ENCODE measurements around the gene SGCA. TPM values are rescaled to one million over a fixed set of nuclear protein-coding genes. Genes with fewer than 3 reads are reported as not detected.

The SGCA gene
- total and polyA plus RNA-seq, 8 donors = 3.2 to 18.5 (median 5.6) TPM

DNA sequence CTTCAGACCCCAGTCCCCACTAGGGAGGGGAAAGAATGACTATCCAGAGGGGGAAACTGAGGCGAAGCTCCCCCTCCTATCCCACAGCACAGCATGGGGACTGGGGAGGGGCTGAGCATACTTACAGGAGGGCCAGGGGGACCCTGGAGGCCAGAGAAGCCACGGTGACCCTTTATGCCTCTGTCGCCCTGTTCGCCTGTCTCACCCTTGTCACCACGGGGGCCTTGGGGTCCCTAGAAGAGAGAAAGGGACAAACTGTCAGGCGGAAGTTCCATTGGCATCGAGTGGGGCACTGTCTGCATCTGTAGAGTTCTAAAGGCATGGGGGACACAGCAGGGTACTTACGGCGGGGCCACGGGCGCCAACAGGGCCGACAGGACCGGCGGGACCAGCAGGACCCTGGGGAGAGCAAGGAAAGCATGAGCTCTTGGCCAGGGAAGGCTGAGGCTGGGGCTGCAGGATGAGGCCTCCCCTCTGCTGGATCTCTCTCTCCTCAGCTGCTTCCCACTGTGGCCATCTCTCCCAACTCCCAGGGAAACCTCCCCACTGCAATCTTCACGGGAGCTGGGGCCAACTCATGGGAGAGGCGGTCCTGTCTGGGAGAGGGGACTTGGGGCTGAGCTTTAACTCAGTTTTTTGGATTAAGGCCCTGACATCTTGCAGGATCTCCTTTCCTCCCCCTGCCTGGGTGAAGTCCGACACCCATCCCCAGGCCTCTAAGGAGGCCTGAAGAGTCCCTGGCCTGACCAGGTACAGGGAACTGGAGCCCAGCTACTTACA, 22.1 kb downstream of the SGCA start:
- H3K9me3 ChIP-seq = no peaks in the 10 kb centered on the region
- no peaks in the 10 kb centered on the region for H3K27me3 ChIP-seq
- intact Hi-C loops (cut with DNase I) = no loop called here
- peaks cover 0 to 68% of the 10 kb centered on the region in 2 donors for H3K36me3 ChIP-seq
- no peak for ATAC-seq
- H3K4me1 ChIP-seq = peaks cover 0 to 21% of the 10 kb centered on the region in 2 donors
- H3K4me3 ChIP-seq = no peak overlapping the region
- H3K27ac ChIP-seq = peak overlapping the region in 1 of 2 donors; percentile 59
- DNase-seq = peak in 1 of 4 donors; percentile 50
- TF ChIP-seq, protein P1, sequence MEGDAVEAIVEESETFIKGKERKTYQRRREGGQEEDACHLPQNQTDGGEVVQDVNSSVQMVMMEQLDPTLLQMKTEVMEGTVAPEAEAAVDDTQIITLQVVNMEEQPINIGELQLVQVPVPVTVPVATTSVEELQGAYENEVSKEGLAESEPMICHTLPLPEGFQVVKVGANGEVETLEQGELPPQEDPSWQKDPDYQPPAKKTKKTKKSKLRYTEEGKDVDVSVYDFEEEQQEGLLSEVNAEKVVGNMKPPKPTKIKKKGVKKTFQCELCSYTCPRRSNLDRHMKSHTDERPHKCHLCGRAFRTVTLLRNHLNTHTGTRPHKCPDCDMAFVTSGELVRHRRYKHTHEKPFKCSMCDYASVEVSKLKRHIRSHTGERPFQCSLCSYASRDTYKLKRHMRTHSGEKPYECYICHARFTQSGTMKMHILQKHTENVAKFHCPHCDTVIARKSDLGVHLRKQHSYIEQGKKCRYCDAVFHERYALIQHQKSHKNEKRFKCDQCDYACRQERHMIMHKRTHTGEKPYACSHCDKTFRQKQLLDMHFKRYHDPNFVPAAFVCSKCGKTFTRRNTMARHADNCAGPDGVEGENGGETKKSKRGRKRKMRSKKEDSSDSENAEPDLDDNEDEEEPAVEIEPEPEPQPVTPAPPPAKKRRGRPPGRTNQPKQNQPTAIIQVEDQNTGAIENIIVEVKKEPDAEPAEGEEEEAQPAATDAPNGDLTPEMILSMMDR (IDR thresholded peaks at IDR 0.05) = no peak

DNA sequence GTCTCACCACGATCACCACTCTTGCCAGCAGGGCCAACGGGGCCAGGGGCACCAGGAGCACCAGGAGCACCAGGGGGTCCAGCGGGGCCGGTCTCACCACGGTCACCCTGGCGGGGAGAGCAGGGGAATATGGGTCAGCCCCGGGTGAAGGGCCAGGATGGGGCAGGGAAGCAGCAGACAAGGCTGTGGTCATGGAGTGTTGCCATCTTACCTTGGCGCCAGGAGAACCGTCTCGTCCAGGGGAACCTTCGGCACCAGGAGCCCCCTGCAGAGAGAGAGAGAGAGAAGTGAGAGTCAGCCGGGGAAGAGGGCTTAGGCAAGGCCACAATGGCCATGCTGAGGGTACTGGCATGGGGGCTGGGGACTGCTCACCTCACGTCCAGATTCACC, 22.7 kb downstream of the SGCA start:
- no peak for ATAC-seq
- Histone ChIP-seq H3K4me3 (no peak overlapping the region), H3K4me1 (peaks cover 0 to 15% of the 10 kb centered on the region in 2 donors), H3K27me3 (no peaks in the 10 kb centered on the region), H3K27ac (peak overlapping the region in 1 of 2 donors; percentile 59), H3K36me3 (peaks cover 0 to 68% of the 10 kb centered on the region in 2 donors), H3K9me3 (no peaks in the 10 kb centered on the region)
- no peak for DNase-seq
- intact Hi-C loops (cut with DNase I) = no loop called here
- TF ChIP-seq, protein P1 (IDR thresholded peaks at IDR 0.05) = no peak

DNA sequence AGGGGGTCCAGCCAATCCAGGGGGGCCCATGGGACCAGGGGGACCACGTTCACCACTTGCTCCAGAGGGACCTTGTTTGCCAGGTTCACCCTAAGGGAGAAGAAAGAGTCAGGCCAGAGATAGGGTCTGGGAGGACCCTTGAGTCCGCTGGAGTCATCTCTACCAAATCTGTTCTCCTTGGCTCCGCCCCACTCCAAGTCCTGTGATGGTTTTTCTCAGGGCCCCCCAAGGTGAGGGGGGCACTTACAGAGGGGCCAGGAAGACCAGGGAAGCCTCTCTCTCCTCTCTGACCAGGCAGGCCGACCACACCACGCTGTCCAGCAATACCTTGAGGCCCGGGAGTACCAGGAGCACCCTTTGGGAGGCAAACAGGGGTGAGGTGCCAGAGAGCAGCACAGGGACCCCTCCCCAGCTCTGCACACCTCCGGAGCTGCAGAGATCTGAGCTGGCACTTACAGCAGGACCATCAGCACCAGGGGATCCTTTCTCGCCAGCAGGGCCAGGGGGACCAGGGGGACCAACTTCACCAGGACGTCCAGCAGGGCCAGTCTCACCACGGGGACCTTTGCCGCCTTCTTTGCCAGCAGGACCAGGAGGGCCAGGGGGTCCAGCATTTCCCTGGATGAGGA, 23.2 kb downstream of the SGCA start:
- ATAC-seq (no peak), DNase-seq (no peak)
- no peaks in the 10 kb centered on the region for H3K9me3 ChIP-seq
- intact Hi-C loops (cut with DNase I) = no loop called here
- TF ChIP-seq, protein P1 (IDR thresholded peaks at IDR 0.05) = no peak
- no peak overlapping the region for H3K4me3 ChIP-seq
- H3K36me3 ChIP-seq = peaks cover 0 to 73% of the 10 kb centered on the region in 2 donors
- no peaks in the 10 kb centered on the region for H3K27me3 ChIP-seq
- peaks cover 0 to 10% of the 10 kb centered on the region in 2 donors for H3K4me1 ChIP-seq
- H3K27ac ChIP-seq = peak overlapping the region in 1 of 2 donors; percentile 59

DNA sequence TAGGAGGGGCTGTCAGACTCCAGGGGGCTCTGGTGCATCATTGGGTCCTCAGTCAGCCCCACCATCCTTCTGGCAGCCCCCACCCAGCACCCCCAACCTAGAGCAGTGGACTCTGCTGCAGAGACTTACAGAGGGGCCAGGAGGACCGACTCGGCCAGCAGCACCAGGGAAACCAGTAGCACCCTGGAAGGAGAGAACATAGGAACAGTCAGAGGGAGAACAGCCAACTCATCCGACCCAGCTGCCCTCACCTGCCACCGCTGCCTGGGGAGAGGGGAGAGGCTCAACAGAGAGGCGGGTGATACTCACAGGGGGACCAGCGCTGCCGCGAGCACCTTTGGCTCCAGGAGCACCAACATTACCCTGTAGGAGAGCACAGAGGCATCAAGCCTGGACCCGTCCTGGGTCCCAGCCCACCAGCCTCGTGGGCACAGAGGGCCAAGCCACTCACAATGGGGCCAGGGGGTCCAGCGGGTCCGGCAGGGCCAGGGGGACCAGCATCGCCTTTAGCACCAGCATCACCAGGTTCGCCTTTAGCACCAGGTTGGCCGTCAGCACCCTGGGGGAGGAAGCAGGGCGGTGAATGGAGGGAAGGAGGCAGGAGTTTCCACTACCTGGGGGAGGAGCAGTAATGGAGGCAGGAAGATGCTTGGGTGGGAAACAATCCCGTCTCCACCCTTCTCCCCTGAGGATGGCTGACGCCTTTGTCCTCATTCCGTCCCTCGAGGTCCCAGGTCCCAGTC, 23.9 kb downstream of the SGCA start:
- Histone ChIP-seq H3K27ac (peak overlapping the region in 1 of 2 donors; percentile 59), H3K27me3 (no peaks in the 10 kb centered on the region), H3K36me3 (peaks cover 0 to 77% of the 10 kb centered on the region in 2 donors), H3K4me1 (peaks cover 0 to 4% of the 10 kb centered on the region in 2 donors), H3K9me3 (no peaks in the 10 kb centered on the region), H3K4me3 (no peak overlapping the region)
- TF ChIP-seq, protein P1 (IDR thresholded peaks at IDR 0.05) = no peak
- DNase-seq (peak in 1 of 4 donors; percentile 67), ATAC-seq (no peak)
- intact Hi-C loops (cut with DNase I) = no loop called here

DNA sequence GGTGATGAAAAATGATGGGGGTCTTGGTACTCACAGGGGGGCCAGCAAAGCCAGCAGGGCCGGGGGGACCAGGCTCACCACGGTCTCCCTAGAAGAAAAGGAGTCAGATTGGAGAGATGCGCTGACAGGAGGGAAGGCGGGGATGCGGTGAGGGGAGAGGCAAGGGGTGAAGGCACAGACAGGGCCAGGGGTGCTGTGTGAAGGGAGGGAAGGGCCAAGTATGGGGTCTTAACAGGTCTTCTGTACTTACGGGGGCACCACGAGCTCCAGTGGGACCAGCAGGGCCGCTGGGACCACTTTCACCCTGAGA, 24.4 kb downstream of the SGCA start:
- H3K4me1 ChIP-seq = no peaks in the 10 kb centered on the region

More for the DNA sequence above, 24.4 kb downstream of the SGCA start:
- ATAC-seq (no peak), DNase-seq (peak in 1 of 4 donors; percentile 51)
- intact Hi-C loops (cut with DNase I) = no loop called here
- H3K27ac ChIP-seq = peak overlapping the region in 1 of 2 donors; percentile 19
- H3K36me3 ChIP-seq = peaks cover 0 to 81% of the 10 kb centered on the region in 2 donors
- no peaks in the 10 kb centered on the region for H3K9me3 ChIP-seq
- no peaks in the 10 kb centered on the region for H3K27me3 ChIP-seq
- no peak overlapping the region for H3K4me3 ChIP-seq
- TF ChIP-seq, protein P1 (IDR thresholded peaks at IDR 0.05) = no peak

Measured in left lung (tissue), 10 donors.